ENCODE measurements around the gene SPANXN4. TPM values are rescaled to one million over a fixed set of nuclear protein-coding genes. Genes with fewer than 3 reads are reported as not detected.

The SPANXN4 gene
- total and polyA plus RNA-seq, 2 experiments from 2014 or later, result not detected

GRCh38 chrX:142994988-142995387 is 30.7 kb upstream of the SPANXN4 start:
- Mint-ChIP-seq H3K9me3 (no peaks in the 10 kb centered on the region; the same call in 2 of the 3 replicates), H3K27me3 (ENCODE audit: insufficient read depth, low read depth, poor library complexity) (no peaks in the 10 kb centered on the region), H3K36me3 (ENCODE audit: low read depth) (no peaks in the 10 kb centered on the region), H3K4me1 (no peaks in the 10 kb centered on the region), H3K27ac (no peak overlapping the region), H3K4me3 (no peak overlapping the region)
- Histone ChIP-seq H2AFZ (no peak overlapping the region), H3K27ac (ENCODE audit: low read depth) (no peak overlapping the region), H3K4me3 (no peak overlapping the region), H3K27me3 (ENCODE audit: insufficient read depth) (no peaks in the 10 kb centered on the region), H4K20me1 (replicated peaks; ENCODE audit: insufficient read depth) (no peaks in the 10 kb centered on the region), H3K36me3 (ENCODE audit: insufficient read depth) (no peaks in the 10 kb centered on the region), H3K4me2 (no peak overlapping the region), H3F3A (replicated peaks; ENCODE audit: low read depth) (no peaks in the 10 kb centered on the region), H3K79me2 (replicated peaks; ENCODE audit: insufficient read depth) (no peaks in the 10 kb centered on the region), H3K4me1 (ENCODE audit: insufficient read depth) (no peaks in the 10 kb centered on the region), H3K9me2 (ENCODE audit: insufficient read depth) (no peaks in the 10 kb centered on the region)
- no peak for ATAC-seq
- no peak for TF ChIP-seq ETS1 (IDR thresholded peaks at IDR 0.05)
- no peak for TF ChIP-seq REST (IDR thresholded peaks at IDR 0.05; ENCODE audit: unreplicated experiment)
- TF ChIP-seq POLR2AphosphoS5 (IDR thresholded peaks at IDR 0.05; ENCODE audit: low read depth), result no peak
- TF ChIP-seq EZH2phosphoT487 (IDR thresholded peaks at IDR 0.05; ENCODE audit: unreplicated experiment), result no peak
- TF ChIP-seq CREB1 (CRISPR knock-in tag; IDR thresholded peaks at IDR 0.05; ENCODE audit: low read depth), result no peak
- no peak for TF ChIP-seq CTCF (conservative IDR thresholded peaks at IDR 0.05; ENCODE audit: low read depth in 2 of 2)
- no peak for TF ChIP-seq ZNF114 (CRISPR knock-in tag; IDR thresholded peaks at IDR 0.05)
- TF ChIP-seq STAT1 (IDR thresholded peaks at IDR 0.05; ENCODE audit: unreplicated experiment), result no peak
- TF ChIP-seq ZNF462 (CRISPR knock-in tag; IDR thresholded peaks at IDR 0.05), result no peak
- DNase-seq (ENCODE audit: low spot score), result no peak

Measured in GM23338 (cell line).